Ovary (tissue), 9 donors: ENCODE results near the gene IKZF3. TPM values are rescaled to one million over a fixed set of nuclear protein-coding genes. Genes with fewer than 3 reads are reported as not detected.

Source experiments
- DNase-seq, 5 donors: peaks; one replicate each; pipeline ENCODE4 v3.0.0-alpha.2; 2019 to 2020
- H3K27ac ChIP-seq, 2 donors: fragments of 200-600 bp; one replicate each; pipeline versions ENCODE4 v1.5.1 to v1.8.0; 2019 to 2022
- H3K27me3 ChIP-seq: fragments of 200-600 bp; one replicate; pipeline ENCODE4 v1.8.0; 2022
- H3K36me3 ChIP-seq: fragments of 200-600 bp; sonication (generic); one replicate; pipeline ENCODE4 v1.5.1; 2019
- H3K4me1 ChIP-seq: one replicate; pipeline ENCODE4 v1.8.1; 2013; ENCODE audit warnings: mild to moderate bottlenecking, moderate library complexity; ENCODE audit not compliant: insufficient read depth
- H3K4me3 ChIP-seq: fragments of 200-600 bp; sonication (generic); one replicate; pipeline ENCODE4 v1.5.1; 2017
- H3K9me3 ChIP-seq, 2 donors: fragments of 200-600 bp in 1 of 2; sonication (generic) in 1 of 2; one replicate each; pipeline versions ENCODE4 v1.5.1 to v1.8.1; 2013 to 2019; ENCODE audit warnings: mild to moderate bottlenecking in 1 of 2, moderate library complexity in 1 of 2
- EP300 ChIP-seq: sonication (generic); formaldehyde crosslinking; IDR thresholded peaks from one replicate; pipeline ENCODE4 v1.6.1; 2017; ENCODE audit warnings: antibody characterized with exemption
- POLR2A ChIP-seq: fragments of 450-650 bp; IDR thresholded peaks from one replicate; pipeline ENCODE4 v1.6.1; 2017; ENCODE audit warnings: antibody characterized with exemption, mild to moderate bottlenecking, moderate library complexity
- WGBS, 3 donors: extraction: QIAGEN DNeasy Blood & Tissue Kit in 1 of 3; methylation state at CpG; one replicate each; pipeline versions ENCODE4 v1.1.5 to v1.1.7; 2013 to 2017; 5-methylcytosine and 5-hydroxymethylcytosine counted together
- intact Hi-C, 4 donors: fragments of 100-400 bp; cut with DNase I; formaldehyde crosslinking; loops; one replicate each; pipeline versions ENCODE4 v1.11.0 to v1.15.1; 2022 to 2023
- microRNA-seq, 3 donors: library from miRNA; unstranded; fragments of <30 nt; microRNA quantifications; one replicate each; pipeline versions ENCODE4 to v1.2.0, GENCODE V29; 2019 to 2020
- polyA plus RNA-seq, 2 donors: library from polyadenylated mRNA; stranded (reverse); fragments of 200-250 nt in 1 of 2; fragments of 350-450 nt in 1 of 2; fragmentation: Illumina TruSeq in 1 of 2; extraction: RNeasy Lipid Tissue Mini Kit (QIAGEN cat#74804) in 1 of 2; gene quantifications; one replicate each; pipeline ENCODE4 v1.2.3, GENCODE V29; 2013 to 2014
- small RNA-seq: library from RNA; depleted of rRNA; stranded (forward); fragments of <200 nt; gene quantifications from one replicate; pipeline ENCODE3, GENCODE V24; 2016
- total RNA-seq, 7 donors: library from RNA; depleted of rRNA in 2 of 7; stranded (reverse); fragments of >200 nt in 2 of 7; fragmentation: NEBNext Ultra II Directional in 3 of 7; extraction: Animal tissue kit (Norgen Biotek cat#: 25700) in 3 of 7; gene quantifications; one replicate each; pipeline versions ENCODE4 v1.1.0 to v1.2.4, GENCODE V29; 2016 to 2023
- TF ChIP-seq, protein P1 (sequence below), 3 donors: fragments of 450-650 bp in 2 of 3; fragments of 200-600 bp in 1 of 3; IDR thresholded peaks; one replicate each; pipeline versions ENCODE4 v1.5.1 to v1.8.0; 2016 to 2022; ENCODE audit warnings: antibody characterized with exemption in 3 of 3, mild to moderate bottlenecking in 1 of 3
- donor health status: DM: no; HTN: no; CAD: no; lungs with moderate emphysema.
- donor health status: DM: no; HTN: no; CAD: no.
- donor health status: Bipolar disorder and iron deficiency.
- donor health status: DM: yes; HTN: yes; CAD: no.
- donor health status: DM: no; HTN: no; CAD: no.
- donor health status: DM: yes; HTN: yes; CAD: no.

Gene IKZF3
- total and polyA plus RNA-seq, 9 donors, result 0.16 to 2.6 (median 0.62) TPM

- intact Hi-C loops, result no loop called here
- Histone ChIP-seq H3K27me3 (no peaks in the 10 kb centered on the region), H3K9me3 (no peaks in the 10 kb centered on the region), H3K4me1 (no peaks in the 10 kb centered on the region), H3K4me3 (no peak overlapping the region), H3K36me3 (no peaks in the 10 kb centered on the region), H3K27ac (no peak overlapping the region)
- no peak for DNase-seq
- WGBS, 3 donors, result 87 to 92% (median 91%) methylated on average over 18 to 20 of the region's 20 CpGs
- TF ChIP-seq, protein P1, sequence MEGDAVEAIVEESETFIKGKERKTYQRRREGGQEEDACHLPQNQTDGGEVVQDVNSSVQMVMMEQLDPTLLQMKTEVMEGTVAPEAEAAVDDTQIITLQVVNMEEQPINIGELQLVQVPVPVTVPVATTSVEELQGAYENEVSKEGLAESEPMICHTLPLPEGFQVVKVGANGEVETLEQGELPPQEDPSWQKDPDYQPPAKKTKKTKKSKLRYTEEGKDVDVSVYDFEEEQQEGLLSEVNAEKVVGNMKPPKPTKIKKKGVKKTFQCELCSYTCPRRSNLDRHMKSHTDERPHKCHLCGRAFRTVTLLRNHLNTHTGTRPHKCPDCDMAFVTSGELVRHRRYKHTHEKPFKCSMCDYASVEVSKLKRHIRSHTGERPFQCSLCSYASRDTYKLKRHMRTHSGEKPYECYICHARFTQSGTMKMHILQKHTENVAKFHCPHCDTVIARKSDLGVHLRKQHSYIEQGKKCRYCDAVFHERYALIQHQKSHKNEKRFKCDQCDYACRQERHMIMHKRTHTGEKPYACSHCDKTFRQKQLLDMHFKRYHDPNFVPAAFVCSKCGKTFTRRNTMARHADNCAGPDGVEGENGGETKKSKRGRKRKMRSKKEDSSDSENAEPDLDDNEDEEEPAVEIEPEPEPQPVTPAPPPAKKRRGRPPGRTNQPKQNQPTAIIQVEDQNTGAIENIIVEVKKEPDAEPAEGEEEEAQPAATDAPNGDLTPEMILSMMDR (IDR thresholded peaks at IDR 0.05), result no peak
- TF ChIP-seq POLR2A (no peak), EP300 (no peak)
Observed at GRCh38 chr17:39709998-39710964, 153.8 kb downstream of the IKZF3 start.

GRCh38 chr17:39709319-39709997 is 154.7 kb downstream of the IKZF3 start:
- WGBS, 3 donors, result 83 to 87% (median 86%) methylated on average over 14 of the region's 14 CpGs
- Histone ChIP-seq H3K27ac (no peak overlapping the region), H3K27me3 (no peaks in the 10 kb centered on the region), H3K4me1 (peaks cover 4% of the 10 kb centered on the region), H3K9me3 (no peaks in the 10 kb centered on the region), H3K36me3 (no peaks in the 10 kb centered on the region), H3K4me3 (no peak overlapping the region)
- TF ChIP-seq, protein P1 (IDR thresholded peaks at IDR 0.05), result no peak
- TF ChIP-seq EP300 (no peak), POLR2A (no peak)
- no peak for DNase-seq
- intact Hi-C loops, result no loop called here

Small RNA genes within 50 kb of the gene (microRNA-seq; reads per million reads assigned to microRNA genes)
- 0 to 0.79 (median 0.71) reads per million in 3 donors for gene MIR4728

Small RNA genes within 50 kb of the gene (small RNA-seq; reads per million reads assigned to genes)
- gene AC090844.1, result not detected
- gene MIR4728, result not detected

Other genes with a start within 250 kb of the IKZF3 start
- gene PPP1R1B, start 237.4 kb downstream of the IKZF3 start, total RNA-seq, result 10 to 100 TPM in 4 of 7 donors, 1 to 10 TPM in 2, under 1 TPM in 1; 0.43 to 23.0 (median 10.1) TPM
- gene PPP1R1B, start 237.4 kb downstream of the IKZF3 start, polyA plus RNA-seq, result 10 to 100 TPM in 1 of 2 donors, 1 to 10 TPM in 1; 5.1 to 12.9 TPM
- gene STARD3, start 227.2 kb downstream of the IKZF3 start, total RNA-seq, result 10 to 100 TPM; 34.5 to 49.4 (median 44.3) TPM
- 10 to 100 TPM; 42.1 to 55.9 TPM for gene STARD3, start 227.2 kb downstream of the IKZF3 start, polyA plus RNA-seq
- gene TCAP, start 199.0 kb downstream of the IKZF3 start, total RNA-seq, result 1 to 10 TPM in 6 of 7 donors, under 1 TPM in 1; 0.24 to 1.9 (median 1.3) TPM
- gene TCAP, start 199.0 kb downstream of the IKZF3 start, polyA plus RNA-seq, result 1 to 10 TPM in 1 of 2 donors, under 1 TPM in 1; 0.47 to 1.6 TPM
- gene PNMT, start 195.9 kb downstream of the IKZF3 start, total RNA-seq, result 1 to 10 TPM in 5 of 7 donors, under 1 TPM in 1, not detected in 1; 0.60 to 5.1 (median 1.4) TPM
- gene PNMT, start 195.9 kb downstream of the IKZF3 start, polyA plus RNA-seq, result 1 to 10 TPM in 1 of 2 donors, not detected in 1; 1.1 TPM
- gene PGAP3, start 176.3 kb downstream of the IKZF3 start, total RNA-seq, result 10 to 100 TPM; 13.8 to 31.3 (median 19.6) TPM
- gene PGAP3, start 176.3 kb downstream of the IKZF3 start, polyA plus RNA-seq, result 10 to 100 TPM in 1 of 2 donors, 1 to 10 TPM in 1; 7.9 to 19.8 TPM
- gene ERBB2, start 164.2 kb downstream of the IKZF3 start, total RNA-seq, result 10 to 100 TPM; 26.1 to 66.3 (median 53.5) TPM
- 10 to 100 TPM; 20.1 to 24.1 TPM for gene ERBB2, start 164.2 kb downstream of the IKZF3 start, polyA plus RNA-seq
- 10 to 100 TPM; 20.2 to 51.4 (median 23.4) TPM for gene MIEN1, start 133.8 kb downstream of the IKZF3 start, total RNA-seq
- 10 to 100 TPM; 33.0 to 64.9 TPM for gene MIEN1, start 133.8 kb downstream of the IKZF3 start, polyA plus RNA-seq
- 10 to 100 TPM in 1 of 7 donors, 1 to 10 TPM in 5, under 1 TPM in 1; 0.51 to 63.0 (median 2.7) TPM for gene GRB7, start 126.4 kb downstream of the IKZF3 start, total RNA-seq
- 1 to 10 TPM in 1 of 2 donors, under 1 TPM in 1; 0.23 to 1.8 TPM for gene GRB7, start 126.4 kb downstream of the IKZF3 start, polyA plus RNA-seq
- gene ZPBP2, start 3.9 kb upstream of the IKZF3 start, total RNA-seq, result not detected
- gene ZPBP2, start 3.9 kb upstream of the IKZF3 start, polyA plus RNA-seq, result not detected
- 1 to 10 TPM; 3.8 to 9.7 (median 5.5) TPM for gene GSDMB, start 54.3 kb upstream of the IKZF3 start, total RNA-seq
- 1 to 10 TPM; 3.7 to 6.5 TPM for gene GSDMB, start 54.3 kb upstream of the IKZF3 start, polyA plus RNA-seq
- 10 to 100 TPM; 37.0 to 64.3 (median 52.2) TPM for gene ORMDL3, start 63.3 kb upstream of the IKZF3 start, total RNA-seq
- 10 to 100 TPM; 43.7 to 97.5 TPM for gene ORMDL3, start 63.3 kb upstream of the IKZF3 start, polyA plus RNA-seq
- gene LRRC3C, start 63.4 kb upstream of the IKZF3 start, total RNA-seq, result under 1 TPM in 1 of 7 donors, not detected in 6; 0.27 TPM
- gene LRRC3C, start 63.4 kb upstream of the IKZF3 start, polyA plus RNA-seq, result under 1 TPM in 1 of 2 donors, not detected in 1; 0.12 TPM
- gene GSDMA, start 98.7 kb upstream of the IKZF3 start, total RNA-seq, result under 1 TPM in 2 of 7 donors, not detected in 5; 0.10 to 0.11 TPM
- gene GSDMA, start 98.7 kb upstream of the IKZF3 start, polyA plus RNA-seq, result under 1 TPM; 0.19 to 0.55 TPM
- 10 to 100 TPM; 48.2 to 88.4 (median 75.8) TPM for gene PSMD3, start 116.5 kb upstream of the IKZF3 start, total RNA-seq
- gene PSMD3, start 116.5 kb upstream of the IKZF3 start, polyA plus RNA-seq, result 10 to 100 TPM; 63.9 to 70.1 TPM
- gene CSF3, start 151.1 kb upstream of the IKZF3 start, total RNA-seq, result 100 to 1,000 TPM in 1 of 7 donors, 1 to 10 TPM in 2, under 1 TPM in 2, not detected in 2; 0.32 to 197 (median 1.7) TPM
- 1 to 10 TPM in 1 of 2 donors, not detected in 1; 1.1 TPM for gene CSF3, start 151.1 kb upstream of the IKZF3 start, polyA plus RNA-seq
- 10 to 100 TPM; 42.2 to 73.9 (median 66.7) TPM for gene MED24, start 190.1 kb upstream of the IKZF3 start, total RNA-seq
- gene MED24, start 190.1 kb upstream of the IKZF3 start, polyA plus RNA-seq, result 10 to 100 TPM; 45.1 to 51.3 TPM
- 100 to 1,000 TPM in 2 of 7 donors, 10 to 100 TPM in 5; 51.4 to 129 (median 89.3) TPM for gene THRA, start 198.7 kb upstream of the IKZF3 start, total RNA-seq
- 10 to 100 TPM; 77.5 to 87.2 TPM for gene THRA, start 198.7 kb upstream of the IKZF3 start, polyA plus RNA-seq
- gene NR1D1, start 236.3 kb upstream of the IKZF3 start, total RNA-seq, result 10 to 100 TPM; 10.7 to 73.8 (median 23.7) TPM
- gene NR1D1, start 236.3 kb upstream of the IKZF3 start, polyA plus RNA-seq, result 10 to 100 TPM; 11.8 to 59.0 TPM